GM21423 (cell line): Measurements from ENCODE around the gene GATM.
"Not testable (repeated sequence)": the region's sequence is repeated elsewhere in the genome, so short reads cannot be mapped to it uniquely, and the experiment has no call there.

Experiments
- ATAC-seq: cut with Tn5 transposase; IDR thresholded peaks from one replicate; pipeline ENCODE4 v1.9.1; 2021; ENCODE audit warnings: mild to moderate bottlenecking, moderate library complexity; ENCODE audit not compliant: unreplicated experiment

GATM gene

DNA sequence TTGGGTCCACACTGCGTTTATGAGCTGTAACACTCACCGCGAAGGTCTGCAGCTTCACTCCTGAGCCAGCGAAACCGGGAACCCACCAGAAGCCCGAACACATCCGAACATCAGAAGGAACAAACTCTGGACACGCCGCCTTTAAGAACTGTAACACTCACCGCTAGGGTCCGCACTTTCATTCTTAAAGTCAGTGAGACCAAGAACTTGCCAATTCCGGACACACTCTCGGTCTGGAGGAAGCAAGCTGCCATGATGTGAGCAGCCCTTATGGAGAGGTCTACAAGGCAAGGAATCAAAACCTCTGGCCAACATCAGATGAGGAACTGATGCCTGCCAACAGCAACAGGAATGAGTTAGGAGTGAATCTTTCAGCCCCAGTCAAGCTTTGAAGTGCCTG is 63.4 kb downstream of the GATM start:
- ATAC-seq, result no peak

DNA sequence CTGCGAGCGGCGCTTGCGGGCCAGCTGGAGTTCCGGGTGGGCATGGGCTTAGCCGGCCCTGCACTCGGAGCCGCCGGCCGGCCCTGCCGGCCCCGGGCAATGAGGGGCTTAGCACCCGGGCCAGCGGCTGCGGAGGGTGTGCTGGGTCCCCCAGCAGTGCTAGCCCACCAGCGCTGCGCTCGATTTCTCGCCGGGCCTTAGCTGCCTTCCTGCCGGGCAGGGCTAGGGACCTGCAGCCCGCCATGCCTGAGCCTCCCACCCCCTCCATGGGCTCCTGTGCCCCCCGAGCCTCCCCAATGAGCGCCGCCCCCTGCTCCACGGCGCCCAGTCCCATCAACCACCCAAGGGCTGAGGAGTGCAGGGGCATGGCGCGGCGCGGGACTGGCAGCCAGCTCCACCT is 64.2 kb downstream of the GATM start:
- not testable (repeated sequence) for ATAC-seq
